Activated T-helper 17 cell treated with anti-CD3 and anti-CD28 coated beads, Interleukin-2, amount 50 U/mL, for 72 hours (primary cell): ENCODE data around the gene MYO5B. TPM values are rescaled to one million over a fixed set of nuclear protein-coding genes. Genes with fewer than 3 reads are reported as not detected.
A peak's percentile ranks its signal among the peaks of the same experiment; 100 is the strongest.

Source experiments
- ATAC-seq: fragments of 150-1000 bp; cut with Tn5 transposase; replicated peaks from 2 replicates; pipeline ENCODE4 v1.10.0; 2021; ENCODE audit warnings: mild to moderate bottlenecking, moderate library complexity
- H3K27ac Mint-ChIP-seq: one replicate; pipeline ENCODE4 v1.8.0; 2022; ENCODE audit warnings: mixed read lengths
- H3K27me3 Mint-ChIP-seq: one replicate; pipeline ENCODE4 v1.8.0; 2022; ENCODE audit warnings: mixed read lengths
- H3K36me3 Mint-ChIP-seq: one replicate; pipeline ENCODE4 v1.8.0; 2022; ENCODE audit warnings: low read depth, mild to moderate bottlenecking, mixed read lengths
- H3K4me1 Mint-ChIP-seq: one replicate; pipeline ENCODE4 v1.8.0; 2022; ENCODE audit warnings: mixed read lengths
- H3K4me3 Mint-ChIP-seq: one replicate; pipeline ENCODE4 v1.8.0; 2022; ENCODE audit warnings: mild to moderate bottlenecking, mixed read lengths
- H3K9me3 Mint-ChIP-seq: one replicate; pipeline ENCODE4 v1.8.0; 2022; ENCODE audit warnings: mixed read lengths
- total RNA-seq, 2 donors: library from RNA; stranded (reverse); gene quantifications; one replicate each; pipeline ENCODE4 v1.2.3, GENCODE V29; 2022

The MYO5B gene
- total RNA-seq, 2 donors from 2014 or later: 0.29 TPM; not detected in 1

GRCh38 chr18:49861659-49862058 lies 333.3 kb downstream of the MYO5B start:
- Mint-ChIP-seq H3K27me3 (peaks cover 4% of the 10 kb centered on the region), H3K9me3 (no peaks in the 10 kb centered on the region), H3K27ac (no peak overlapping the region), H3K4me3 (no peak overlapping the region), H3K36me3 (no peaks in the 10 kb centered on the region), H3K4me1 (no peaks in the 10 kb centered on the region)
- no peak for ATAC-seq

GRCh38 chr18:49859725-49860124 lies 335.2 kb downstream of the MYO5B start:
- no peak for ATAC-seq
- Mint-ChIP-seq H3K27me3 (no peaks in the 10 kb centered on the region), H3K36me3 (no peaks in the 10 kb centered on the region), H3K9me3 (no peaks in the 10 kb centered on the region), H3K4me1 (no peaks in the 10 kb centered on the region), H3K4me3 (no peak overlapping the region), H3K27ac (no peak overlapping the region)

GRCh38 chr18:49859021-49859359 lies 336.0 kb downstream of the MYO5B start:
- Mint-ChIP-seq H3K4me3 (no peak overlapping the region), H3K27ac (no peak overlapping the region), H3K27me3 (no peaks in the 10 kb centered on the region), H3K36me3 (no peaks in the 10 kb centered on the region), H3K9me3 (no peaks in the 10 kb centered on the region), H3K4me1 (no peaks in the 10 kb centered on the region)
- ATAC-seq: no peak

GRCh38 chr18:49858309-49859020 lies 336.5 kb downstream of the MYO5B start:
- no peaks in the 10 kb centered on the region for H3K36me3 Mint-ChIP-seq
- no peaks in the 10 kb centered on the region for H3K27me3 Mint-ChIP-seq
- no peaks in the 10 kb centered on the region for H3K9me3 Mint-ChIP-seq
- ATAC-seq: no peak
- no peaks in the 10 kb centered on the region for H3K4me1 Mint-ChIP-seq
- H3K4me3 Mint-ChIP-seq: no peak overlapping the region
- H3K27ac Mint-ChIP-seq: no peak overlapping the region

GRCh38 chr18:49857708-49858107 lies 337.2 kb downstream of the MYO5B start:
- Mint-ChIP-seq H3K27me3 (no peaks in the 10 kb centered on the region), H3K27ac (no peak overlapping the region), H3K4me1 (peaks cover 2% of the 10 kb centered on the region), H3K36me3 (no peaks in the 10 kb centered on the region), H3K9me3 (no peaks in the 10 kb centered on the region), H3K4me3 (no peak overlapping the region)
- ATAC-seq: no peak

GRCh38 chr18:49856496-49856895 lies 338.5 kb downstream of the MYO5B start:
- no peaks in the 10 kb centered on the region for H3K36me3 Mint-ChIP-seq
- no peaks in the 10 kb centered on the region for H3K9me3 Mint-ChIP-seq
- H3K4me3 Mint-ChIP-seq: no peak overlapping the region
- H3K4me1 Mint-ChIP-seq: peaks cover 3% of the 10 kb centered on the region
- no peak overlapping the region for H3K27ac Mint-ChIP-seq
- H3K27me3 Mint-ChIP-seq: no peaks in the 10 kb centered on the region
- ATAC-seq: no peak

- H3K27me3 Mint-ChIP-seq: no peaks in the 10 kb centered on the region
- no peak for ATAC-seq
- no peak overlapping the region for H3K27ac Mint-ChIP-seq
- H3K4me3 Mint-ChIP-seq: no peak overlapping the region
- no peaks in the 10 kb centered on the region for H3K36me3 Mint-ChIP-seq
- H3K9me3 Mint-ChIP-seq: no peaks in the 10 kb centered on the region
- peaks cover 3% of the 10 kb centered on the region for H3K4me1 Mint-ChIP-seq
These were observed 339.1 kb downstream of the MYO5B start for GRCh38 chr18:49855711-49856415.

- H3K36me3 Mint-ChIP-seq: no peaks in the 10 kb centered on the region
- no peak for ATAC-seq
- no peak overlapping the region for H3K27ac Mint-ChIP-seq
- H3K4me3 Mint-ChIP-seq: no peak overlapping the region
- H3K4me1 Mint-ChIP-seq: peaks cover 3% of the 10 kb centered on the region
- no peaks in the 10 kb centered on the region for H3K27me3 Mint-ChIP-seq
- no peaks in the 10 kb centered on the region for H3K9me3 Mint-ChIP-seq
These were observed 340.3 kb downstream of the MYO5B start for GRCh38 chr18:49854681-49855080.

GRCh38 chr18:49853436-49853835 lies 341.5 kb downstream of the MYO5B start:
- Mint-ChIP-seq H3K4me1 (peaks cover 3% of the 10 kb centered on the region), H3K36me3 (no peaks in the 10 kb centered on the region), H3K27me3 (peaks cover 5% of the 10 kb centered on the region), H3K27ac (no peak overlapping the region), H3K4me3 (no peak overlapping the region), H3K9me3 (no peaks in the 10 kb centered on the region)
- no peak for ATAC-seq

- Mint-ChIP-seq H3K36me3 (no peaks in the 10 kb centered on the region), H3K27ac (no peak overlapping the region), H3K9me3 (no peaks in the 10 kb centered on the region), H3K27me3 (peaks cover 10% of the 10 kb centered on the region), H3K4me3 (no peak overlapping the region), H3K4me1 (peaks cover 3% of the 10 kb centered on the region)
- ATAC-seq: no peak
These were observed 341.9 kb downstream of the MYO5B start for GRCh38 chr18:49853011-49853410.

GRCh38 chr18:49851624-49852023 lies 343.3 kb downstream of the MYO5B start:
- Mint-ChIP-seq H3K4me1 (peaks cover 3% of the 10 kb centered on the region), H3K27ac (no peak overlapping the region), H3K9me3 (no peaks in the 10 kb centered on the region), H3K4me3 (no peak overlapping the region), H3K27me3 (peaks cover 15% of the 10 kb centered on the region), H3K36me3 (no peaks in the 10 kb centered on the region)
- ATAC-seq: no peak

- no peak for ATAC-seq
- no peaks in the 10 kb centered on the region for H3K9me3 Mint-ChIP-seq
- peaks cover 18% of the 10 kb centered on the region for H3K27me3 Mint-ChIP-seq
These were observed 344.3 kb downstream of the MYO5B start for GRCh38 chr18:49850636-49851035.

GRCh38 chr18:49849331-49850217 lies 345.4 kb downstream of the MYO5B start:
- Mint-ChIP-seq H3K4me3 (no peak overlapping the region), H3K27me3 (peaks cover 18% of the 10 kb centered on the region), H3K9me3 (no peaks in the 10 kb centered on the region), H3K27ac (no peak overlapping the region), H3K36me3 (no peaks in the 10 kb centered on the region), H3K4me1 (peaks cover 3% of the 10 kb centered on the region)
- ATAC-seq: peak; percentile 40

More at GRCh38 chr18:49850636-49851035, 344.3 kb downstream of the MYO5B start:
- Mint-ChIP-seq H3K4me1 (peaks cover 3% of the 10 kb centered on the region), H3K27ac (no peak overlapping the region), H3K4me3 (no peak overlapping the region), H3K36me3 (no peaks in the 10 kb centered on the region)

- ATAC-seq: no peak
- Mint-ChIP-seq H3K9me3 (no peaks in the 10 kb centered on the region), H3K4me1 (peaks cover 3% of the 10 kb centered on the region), H3K36me3 (no peaks in the 10 kb centered on the region), H3K27ac (no peak overlapping the region), H3K4me3 (no peak overlapping the region), H3K27me3 (peaks cover 18% of the 10 kb centered on the region)
These were observed 346.8 kb downstream of the MYO5B start for GRCh38 chr18:49848115-49848514.
